GM12865 (cell line): ENCODE results near the gene GALNT11.

ENCODE experiments used
- DNase-seq: peaks from one replicate; pipeline ENCODE4 v3.0.0; 2010; ENCODE audit warnings: low read depth
- H3K4me3 ChIP-seq: 2 replicates; pipeline ENCODE4 v1.5.1; 2011; ENCODE audit warnings: mild to moderate bottlenecking, low read depth, low read length, control low read depth
- CTCF ChIP-seq: IDR thresholded peaks from 2 replicates; pipeline ENCODE4 v1.5.1; 2011; ENCODE audit warnings: low read length, control low read depth, low read depth, inconsistent platforms; ENCODE audit not compliant: insufficient read depth; ENCODE audit errors: missing control alignments

The GALNT11 gene

GRCh38 chr7:152140067-152140466 is 114.6 kb downstream of the GALNT11 start:
- TF ChIP-seq CTCF, result no peak
- no peak for DNase-seq
- no peak overlapping the region for H3K4me3 ChIP-seq

GRCh38 chr7:152140560-152140959 is 115.1 kb downstream of the GALNT11 start:
- H3K4me3 ChIP-seq, result no peak overlapping the region
- no peak for TF ChIP-seq CTCF
- DNase-seq, result no peak

GRCh38 chr7:152142976-152143595 is 117.6 kb downstream of the GALNT11 start:
- DNase-seq, result no peak
- TF ChIP-seq CTCF, result no peak
- no peak overlapping the region for H3K4me3 ChIP-seq

GRCh38 chr7:152144557-152145245 is 119.2 kb downstream of the GALNT11 start:
- no peak for DNase-seq
- no peak overlapping the region for H3K4me3 ChIP-seq
- no peak for TF ChIP-seq CTCF

- peak; percentile 26 for DNase-seq
- H3K4me3 ChIP-seq, result no peak overlapping the region
- peak; percentile 29 for TF ChIP-seq CTCF
These were observed 120.5 kb downstream of the GALNT11 start for GRCh38 chr7:152145853-152146466.

- no peak for TF ChIP-seq CTCF
- no peak for DNase-seq
- no peak overlapping the region for H3K4me3 ChIP-seq
These were observed 123.2 kb downstream of the GALNT11 start for GRCh38 chr7:152148706-152149105.
